ENCODE measurements around the gene CD99L2.

The CD99L2 gene

GRCh38 chrX:150847088-150847487 is 51.4 kb downstream of the CD99L2 start:
- Histone ChIP-seq H3K9me2 (replicated peaks; ENCODE audit: control insufficient read depth, low read length) (no peaks in the 10 kb centered on the region), H3K9me3 (ENCODE audit: control insufficient read depth, insufficient read depth, low read length) (no peaks in the 10 kb centered on the region), H3K36me3 (ENCODE audit: control insufficient read depth, low read length) (no peaks in the 10 kb centered on the region), H3K4me2 (ENCODE audit: low read length) (no peak overlapping the region), H3K27me3 (ENCODE audit: control insufficient read depth, low read length) (no peaks in the 10 kb centered on the region), H3K4me3 (ENCODE audit: low read length) (no peak overlapping the region), H3K4me1 (ENCODE audit: control insufficient read depth, low read length) (no peaks in the 10 kb centered on the region), H3F3A (ENCODE audit: control insufficient read depth, insufficient read depth) (no peaks in the 10 kb centered on the region), H3K79me2 (ENCODE audit: control insufficient read depth, low read length) (no peaks in the 10 kb centered on the region), H3K27ac (ENCODE audit: low read depth, low read length) (no peak overlapping the region), H4K20me1 (ENCODE audit: control insufficient read depth, insufficient read depth, low read depth, low read length) (no peaks in the 10 kb centered on the region)
- TF ChIP-seq CTCF (IDR thresholded peaks at IDR 0.05; ENCODE audit: low read depth, low read length, poor library complexity, severe bottlenecking) = no peak

DNA sequence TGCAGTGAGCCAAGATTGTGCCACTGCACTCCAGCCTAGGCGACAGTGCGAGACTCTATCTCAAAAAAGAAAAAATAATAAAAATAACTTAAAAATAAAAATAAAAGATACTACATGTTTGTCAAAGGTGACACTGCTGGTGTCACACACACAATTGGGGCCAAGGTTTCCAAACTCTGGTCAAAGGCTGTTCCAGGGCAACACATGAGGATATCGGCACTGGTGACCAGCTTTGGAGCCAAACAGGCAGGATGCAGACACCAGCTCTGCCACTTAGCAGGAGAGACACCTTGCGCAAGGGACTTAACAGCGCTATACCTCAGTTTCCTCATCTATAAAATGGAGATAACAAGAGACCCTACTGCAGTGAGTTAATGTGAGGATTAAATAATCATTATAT is 52.3 kb downstream of the CD99L2 start:
- H3K27ac ChIP-seq (ENCODE audit: low read depth, low read length) = no peak overlapping the region
- no peaks in the 10 kb centered on the region for H3K9me3 ChIP-seq (ENCODE audit: control insufficient read depth, insufficient read depth, low read length)
- TF ChIP-seq CTCF (IDR thresholded peaks at IDR 0.05; ENCODE audit: low read depth, low read length, poor library complexity, severe bottlenecking) (no peak), EZH2phosphoT487 (IDR thresholded peaks at IDR 0.05; ENCODE audit: borderline replicate concordance, low read length) (no peak)
- no peaks in the 10 kb centered on the region for H3K36me3 ChIP-seq (ENCODE audit: control insufficient read depth, low read length)
- no peaks in the 10 kb centered on the region for H4K20me1 ChIP-seq (ENCODE audit: control insufficient read depth, insufficient read depth, low read depth, low read length)
- no peaks in the 10 kb centered on the region for H3F3A ChIP-seq (ENCODE audit: control insufficient read depth, insufficient read depth)
- no peak overlapping the region for H3K4me2 ChIP-seq (ENCODE audit: low read length)
- H3K9me2 ChIP-seq (replicated peaks; ENCODE audit: control insufficient read depth, low read length) = no peaks in the 10 kb centered on the region
- H3K4me3 ChIP-seq (ENCODE audit: low read length) = no peak overlapping the region
- H3K79me2 ChIP-seq (ENCODE audit: control insufficient read depth, low read length) = no peaks in the 10 kb centered on the region
- H3K27me3 ChIP-seq (ENCODE audit: control insufficient read depth, low read length) = no peaks in the 10 kb centered on the region
- no peaks in the 10 kb centered on the region for H3K4me1 ChIP-seq (ENCODE audit: control insufficient read depth, low read length)

DNA sequence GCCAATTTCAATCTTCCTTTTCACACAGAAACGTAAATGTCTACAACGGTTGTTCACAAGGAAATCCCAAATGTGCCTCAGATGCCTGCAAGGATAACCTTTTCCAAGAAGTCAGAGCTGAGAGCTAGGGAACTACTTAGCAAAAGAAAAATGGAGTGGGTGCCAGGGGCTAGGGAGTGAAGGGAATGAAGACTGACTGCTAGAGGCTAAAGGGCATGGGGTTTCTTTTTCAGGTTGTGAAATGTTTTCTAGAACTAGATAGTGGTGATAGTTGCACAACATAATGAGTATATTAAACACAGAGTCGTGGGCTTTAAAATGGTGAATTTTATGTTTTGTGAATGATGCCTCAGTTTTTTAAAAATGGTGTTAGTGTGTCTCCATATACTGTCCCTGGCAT is 53.4 kb downstream of the CD99L2 start:
- Histone ChIP-seq H3K4me1 (ENCODE audit: control insufficient read depth, low read length) (no peaks in the 10 kb centered on the region), H3F3A (ENCODE audit: control insufficient read depth, insufficient read depth) (no peaks in the 10 kb centered on the region)

More for the DNA sequence above, 53.4 kb downstream of the CD99L2 start:
- Histone ChIP-seq H4K20me1 (ENCODE audit: control insufficient read depth, insufficient read depth, low read depth, low read length) (no peaks in the 10 kb centered on the region), H3K27me3 (ENCODE audit: control insufficient read depth, low read length) (no peaks in the 10 kb centered on the region), H3K79me2 (ENCODE audit: control insufficient read depth, low read length) (no peaks in the 10 kb centered on the region), H3K36me3 (ENCODE audit: control insufficient read depth, low read length) (no peaks in the 10 kb centered on the region), H3K4me3 (ENCODE audit: low read length) (no peak overlapping the region), H3K27ac (ENCODE audit: low read depth, low read length) (no peak overlapping the region), H3K9me3 (ENCODE audit: control insufficient read depth, insufficient read depth, low read length) (no peaks in the 10 kb centered on the region), H3K4me2 (ENCODE audit: low read length) (no peak overlapping the region), H3K9me2 (replicated peaks; ENCODE audit: control insufficient read depth, low read length) (no peaks in the 10 kb centered on the region)
- TF ChIP-seq EZH2phosphoT487 (IDR thresholded peaks at IDR 0.05; ENCODE audit: borderline replicate concordance, low read length) (no peak), CTCF (IDR thresholded peaks at IDR 0.05; ENCODE audit: low read depth, low read length, poor library complexity, severe bottlenecking) (no peak)
